DMS153 treated with DMSO at 0.1 percent for 48 hours (cell line): Measurements from ENCODE around the gene ADGRL4.
"Not testable (repeated sequence)": the region's sequence is repeated elsewhere in the genome, so short reads cannot be mapped to it uniquely, and the experiment has no call there.

Source experiments
- DNase-seq: peaks from one replicate; lab custom pipeline; 2025; ENCODE audit not compliant: unreplicated experiment; lab: John Stamatoyannopoulos, UW

Gene ADGRL4

DNA sequence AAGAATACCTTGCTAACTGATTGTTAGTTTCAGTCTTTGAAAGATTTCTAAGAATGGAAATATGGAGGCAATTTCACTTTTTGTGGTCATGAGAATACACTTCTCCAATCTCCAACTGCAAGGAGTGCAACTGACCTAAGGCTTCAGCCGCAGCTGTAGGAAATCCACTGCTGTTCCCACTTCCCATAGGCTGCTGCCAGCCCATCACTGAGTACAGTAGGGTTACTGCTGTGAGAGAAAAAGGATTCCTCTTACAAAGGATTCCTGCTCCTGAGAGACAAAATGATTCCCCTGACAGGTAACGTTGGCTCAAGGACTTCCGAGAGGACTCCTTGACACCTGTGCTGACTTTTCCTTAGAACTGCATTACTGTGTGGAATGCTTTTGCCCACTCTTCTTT is 87.4 kb downstream of the ADGRL4 start:
- DNase-seq: no peak

DNA sequence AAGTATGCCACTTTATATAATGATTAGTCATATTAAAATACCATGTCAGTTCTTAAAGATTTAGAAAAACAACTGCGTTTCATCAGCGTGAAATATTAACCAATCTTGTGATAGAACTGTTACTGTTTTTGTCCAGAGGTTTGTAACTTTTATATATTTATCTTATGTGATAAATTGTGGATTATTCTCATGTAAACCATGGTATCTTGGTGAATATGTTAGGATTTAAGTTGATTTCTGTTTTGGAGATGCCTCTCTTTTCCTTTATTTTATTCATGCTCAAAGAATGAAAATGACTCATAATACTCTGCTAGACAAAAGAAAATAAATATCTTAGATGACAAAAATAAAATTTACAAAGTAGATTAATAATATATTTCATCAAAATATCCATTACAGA is 88.4 kb downstream of the ADGRL4 start:
- DNase-seq: no peak

DNA sequence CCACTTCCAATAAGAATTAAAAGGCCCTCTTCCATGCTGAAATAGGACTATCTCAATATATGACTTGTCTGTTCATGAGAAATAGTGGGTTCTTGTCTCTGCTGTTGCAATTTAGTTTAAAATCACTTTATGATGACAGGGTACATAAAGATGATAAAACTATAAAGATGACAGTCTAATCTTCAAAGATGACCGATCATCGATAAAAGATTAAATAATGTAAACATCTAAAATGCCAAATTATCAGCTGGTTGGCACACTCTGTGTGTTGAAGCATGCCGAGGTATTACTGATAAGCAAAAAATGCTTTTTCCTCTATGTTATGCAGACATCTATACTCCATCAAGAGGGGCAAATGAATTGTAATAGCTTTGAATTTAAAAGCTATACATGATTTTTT is 89.5 kb downstream of the ADGRL4 start:
- DNase-seq: no peak

DNA sequence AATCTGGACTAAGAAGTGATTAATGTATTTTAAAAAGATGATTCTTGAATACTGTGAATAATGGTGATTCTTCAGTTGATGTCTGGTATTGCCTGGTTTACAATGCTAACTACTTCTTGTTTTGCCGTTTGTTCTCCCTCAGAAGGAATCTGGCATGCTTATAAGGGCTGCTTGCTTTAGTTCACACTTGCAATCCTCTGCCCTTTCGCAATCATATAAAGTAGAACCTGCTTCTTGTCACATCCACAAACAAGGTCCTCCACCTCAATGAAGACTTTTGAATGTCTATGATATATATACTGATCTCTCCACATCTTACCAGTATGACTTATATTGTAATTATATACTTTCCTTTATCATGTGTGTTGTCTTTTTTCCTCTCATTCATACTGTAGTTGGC is 92.6 kb downstream of the ADGRL4 start:
- no peak for DNase-seq

DNA sequence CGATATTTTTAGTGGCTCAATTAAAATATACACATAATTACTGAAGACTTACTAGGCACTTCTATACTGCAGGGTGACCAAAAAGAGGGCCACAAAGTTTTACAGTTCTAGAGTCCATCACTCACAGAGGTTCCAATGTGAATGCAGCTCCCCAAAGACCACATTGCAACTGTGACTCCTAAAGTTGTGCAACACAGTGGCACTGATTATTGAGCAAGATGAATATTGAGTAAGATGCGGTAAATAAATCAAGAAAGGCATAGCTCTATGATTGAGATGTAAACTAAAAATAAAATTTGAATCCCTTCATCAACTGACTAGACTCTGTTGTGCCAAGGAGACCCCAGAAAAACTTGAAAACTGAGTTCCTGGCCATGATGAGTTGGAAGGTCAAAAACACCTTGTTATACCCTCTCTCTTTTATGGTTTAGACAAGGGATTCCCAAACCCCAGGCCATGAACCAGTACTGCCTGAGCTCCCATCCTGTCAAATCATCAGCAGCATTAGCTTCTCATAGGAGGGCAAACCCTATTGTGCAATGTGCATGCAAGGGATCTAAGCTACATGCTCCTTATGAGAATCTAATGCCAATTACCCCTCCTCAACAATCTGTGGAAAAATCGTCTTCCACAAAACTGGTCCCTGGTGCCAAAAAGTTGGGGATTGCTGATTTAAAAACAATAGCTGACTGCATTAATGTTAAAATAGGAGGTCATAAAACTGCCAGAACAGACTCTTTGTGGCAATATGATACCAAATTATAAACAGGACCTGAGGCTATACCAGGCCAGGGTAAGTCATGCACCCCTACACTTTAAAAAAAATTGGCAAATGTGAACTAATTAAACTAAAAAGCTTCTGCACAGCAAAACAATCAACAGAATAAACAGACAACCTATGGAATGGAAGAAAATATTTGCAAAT is 94.3 kb downstream of the ADGRL4 start:
- DNase-seq: no peak

DNA sequence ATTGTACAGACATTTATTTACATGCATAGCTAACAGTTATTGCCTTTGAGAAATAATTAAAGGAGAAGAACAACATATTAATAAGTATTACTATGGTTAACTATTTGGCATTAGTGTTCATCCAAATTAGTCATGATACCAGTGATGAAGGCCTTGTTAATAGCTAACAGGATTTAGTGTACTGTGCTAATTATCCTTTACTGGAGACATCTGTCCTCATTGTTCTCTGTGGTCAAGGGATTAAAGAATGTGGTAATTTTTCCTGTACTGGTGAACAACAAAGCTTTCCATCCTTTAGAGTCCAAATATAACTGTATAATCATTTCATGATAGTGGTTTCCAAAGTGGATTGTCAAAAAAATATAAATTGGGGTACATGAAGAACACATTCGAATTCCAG is 103.9 kb downstream of the ADGRL4 start:
- DNase-seq: no peak

DNA sequence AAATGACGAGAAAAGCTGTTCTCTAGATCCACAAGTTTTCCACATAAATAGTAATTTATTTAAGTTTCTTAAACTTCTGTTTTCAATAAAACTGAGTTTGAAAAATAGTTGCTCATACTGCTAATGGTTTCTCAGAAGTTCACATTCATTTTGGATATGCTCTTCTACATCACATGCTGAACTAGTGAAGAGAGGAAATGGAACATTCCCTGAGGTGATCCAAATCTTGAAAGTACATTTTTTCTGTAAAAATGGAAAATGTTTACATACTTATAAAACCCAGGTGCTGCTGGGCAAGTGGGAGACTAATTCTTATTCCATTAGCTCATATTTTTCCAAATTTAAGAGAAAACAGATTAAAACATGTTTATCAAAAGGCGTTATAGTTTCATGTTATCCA is 111.7 kb downstream of the ADGRL4 start:
- no peak for DNase-seq

DNA sequence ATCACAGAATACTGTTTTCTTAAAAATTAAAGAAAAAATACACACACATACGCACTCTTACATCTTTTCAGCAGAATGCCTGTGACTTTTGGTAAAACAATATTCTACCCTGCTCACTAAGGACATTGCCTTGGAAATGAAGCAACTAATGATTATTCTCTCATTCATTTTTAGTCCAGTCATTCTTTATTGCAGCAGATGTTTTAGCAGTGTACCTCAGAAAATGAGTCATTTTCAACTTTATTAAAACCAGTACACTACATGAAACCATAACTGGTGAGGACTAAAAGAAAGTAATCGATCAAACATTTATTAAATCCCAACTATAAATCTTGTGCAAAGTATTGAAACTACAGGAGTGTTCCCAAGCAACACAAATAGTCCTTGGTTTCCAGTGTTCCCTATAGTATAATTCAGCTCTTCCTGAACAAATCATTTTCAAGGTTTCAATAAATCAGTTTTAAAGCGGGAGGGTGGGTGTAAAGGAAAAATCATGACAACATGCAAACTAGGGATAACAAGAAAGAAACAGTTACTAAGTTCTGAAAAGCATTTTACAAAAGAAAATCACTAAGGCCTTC is 114.2 kb downstream of the ADGRL4 start:
- no peak for DNase-seq

DNA sequence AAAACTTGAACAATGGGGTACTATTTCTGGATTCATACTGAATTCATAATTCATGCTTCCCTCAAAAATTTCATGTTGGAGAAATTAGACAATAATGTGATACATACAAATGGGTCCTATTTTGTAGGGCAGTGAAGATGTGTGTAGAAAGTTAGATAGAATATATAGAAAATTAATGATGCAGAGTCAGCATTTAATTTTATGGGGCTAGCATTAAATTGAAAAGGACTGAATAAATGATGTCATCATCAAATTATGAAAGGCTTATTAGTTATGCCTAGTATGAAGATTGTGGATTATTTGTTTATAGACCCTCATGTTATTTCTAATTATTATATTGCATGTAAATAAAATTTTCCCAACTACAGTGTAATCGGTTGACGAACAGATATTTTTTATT is 119.1 kb downstream of the ADGRL4 start:
- DNase-seq: no peak

DNA sequence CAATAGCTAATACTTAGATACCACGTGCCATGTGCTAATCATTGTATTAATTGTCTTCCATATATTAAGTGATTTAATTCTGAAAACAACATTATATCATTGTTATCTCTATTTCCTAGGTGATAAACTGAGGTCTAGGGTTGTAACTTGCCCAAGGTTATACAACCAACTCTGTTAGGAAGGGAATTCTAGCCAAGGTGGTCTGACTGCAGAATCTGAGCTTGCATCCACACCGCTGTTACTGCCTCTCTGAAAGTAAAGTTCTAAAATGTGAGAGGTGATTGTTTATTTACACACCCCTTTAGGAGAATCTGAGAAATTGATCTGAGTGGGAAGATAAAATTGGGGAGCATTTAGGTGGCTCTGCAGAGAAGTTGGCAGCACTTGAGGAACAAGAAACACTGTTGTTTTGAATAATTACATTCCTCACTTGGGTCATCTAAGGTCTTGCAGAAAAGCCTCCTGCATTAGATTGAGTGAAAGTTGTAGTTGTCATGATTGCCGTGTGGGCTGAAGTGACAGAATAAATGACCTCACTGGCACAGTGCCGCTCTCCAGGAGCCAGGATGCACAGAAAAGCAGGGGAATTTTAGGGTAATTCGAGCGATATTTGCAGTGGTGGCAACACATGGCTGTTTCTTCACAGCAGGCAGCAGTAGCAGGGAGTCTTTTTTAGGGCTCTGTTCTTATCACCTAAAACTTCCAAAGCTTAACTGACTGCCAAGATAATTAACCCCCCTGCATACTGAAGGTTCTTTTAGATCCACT is 121.7 kb downstream of the ADGRL4 start:
- no peak for DNase-seq

DNA sequence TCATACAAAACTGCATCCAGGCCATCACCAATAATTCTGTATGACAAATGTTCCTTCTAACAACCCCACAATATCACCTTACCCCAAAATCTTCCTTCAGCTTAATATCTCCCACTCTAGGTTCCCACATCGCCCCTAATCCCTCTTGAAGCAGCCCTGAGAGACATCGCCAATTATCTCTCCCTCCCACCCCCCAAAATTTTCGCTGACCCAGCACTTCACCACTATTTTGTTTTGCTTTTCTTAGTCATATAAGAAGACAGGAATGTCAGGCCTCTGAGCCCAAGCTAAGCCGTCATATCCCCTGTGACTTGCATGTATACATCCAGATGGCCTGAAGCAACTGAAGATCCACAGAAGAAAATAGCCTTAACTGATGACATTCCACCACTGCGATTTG is 126.3 kb downstream of the ADGRL4 start:
- no peak for DNase-seq

DNA sequence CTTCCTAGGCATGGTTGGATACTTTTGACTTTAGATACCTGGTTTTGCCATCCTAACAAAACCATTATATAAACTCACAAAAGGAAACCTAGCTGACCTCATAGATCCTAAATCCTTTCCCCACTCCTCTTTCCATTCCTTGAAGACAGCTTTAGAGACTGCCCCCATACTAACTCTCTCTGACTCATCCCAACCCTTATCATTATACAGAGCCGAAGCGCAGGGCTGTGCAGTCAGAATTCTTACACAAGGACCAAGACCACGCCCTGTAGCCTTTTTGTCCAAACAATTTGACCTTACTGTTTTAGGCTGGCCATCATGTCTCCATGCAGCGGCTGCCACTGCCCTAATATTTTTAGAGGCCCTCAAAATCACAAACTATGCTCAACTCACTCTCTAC is 130.5 kb downstream of the ADGRL4 start:
- not testable (repeated sequence) for DNase-seq

DNA sequence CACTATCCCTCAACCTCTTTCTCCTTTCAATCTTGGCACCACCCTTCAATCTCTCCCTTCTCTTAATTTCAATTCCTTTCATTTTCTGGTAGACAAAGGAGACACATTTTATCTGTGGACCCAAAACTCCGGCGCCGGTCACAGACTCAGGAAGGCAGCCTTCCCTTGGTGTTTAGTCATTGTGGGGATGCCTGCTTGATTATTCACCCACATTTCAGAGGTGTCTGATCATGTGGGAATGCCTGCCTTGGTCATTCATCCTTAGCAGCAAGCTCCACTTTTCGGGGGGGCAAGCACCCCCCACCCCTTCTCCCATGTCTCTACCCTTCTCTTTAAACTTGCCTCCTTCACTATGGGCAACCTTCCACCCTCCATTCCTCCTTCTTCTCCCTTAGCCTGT is 133.7 kb downstream of the ADGRL4 start:
- not testable (repeated sequence) for DNase-seq

DNA sequence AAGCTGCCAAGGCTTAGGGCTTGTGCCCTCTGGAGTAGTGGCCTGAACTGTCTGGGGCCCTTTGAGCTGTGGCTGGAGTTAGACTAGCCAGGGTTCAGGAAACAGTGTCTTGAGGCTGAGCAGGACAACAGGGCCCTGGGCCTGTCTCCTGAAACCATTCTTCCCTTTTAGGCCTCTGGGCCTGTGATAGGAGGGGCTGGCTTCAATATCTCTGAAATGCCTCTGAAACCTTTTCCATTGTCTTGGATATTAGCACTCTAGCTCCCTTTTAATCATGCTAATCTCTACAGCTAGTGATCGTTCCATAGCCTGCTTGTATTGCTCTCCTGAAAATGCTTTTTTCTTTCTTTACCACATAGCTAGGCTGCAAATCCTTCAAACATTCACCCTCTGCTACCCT is 135.3 kb downstream of the ADGRL4 start:
- DNase-seq: no peak

DNA sequence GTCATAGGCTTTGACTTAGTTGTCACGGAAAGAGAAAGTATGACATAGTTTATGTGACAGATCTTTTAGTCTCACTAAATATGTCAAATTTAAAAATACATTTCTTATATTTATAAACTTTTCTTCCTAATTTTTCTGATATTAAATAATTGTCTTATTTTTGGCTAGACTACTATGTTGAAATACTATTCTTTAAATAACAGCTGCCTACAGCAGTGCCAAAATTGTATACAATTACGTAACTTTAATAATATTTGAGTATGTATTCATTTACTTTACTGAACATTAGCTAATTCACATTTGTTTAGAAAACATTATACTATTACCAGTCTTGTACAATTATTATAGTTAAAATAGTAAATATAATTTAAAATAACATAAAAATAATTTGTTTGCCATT is 137.4 kb downstream of the ADGRL4 start:
- no peak for DNase-seq

DNA sequence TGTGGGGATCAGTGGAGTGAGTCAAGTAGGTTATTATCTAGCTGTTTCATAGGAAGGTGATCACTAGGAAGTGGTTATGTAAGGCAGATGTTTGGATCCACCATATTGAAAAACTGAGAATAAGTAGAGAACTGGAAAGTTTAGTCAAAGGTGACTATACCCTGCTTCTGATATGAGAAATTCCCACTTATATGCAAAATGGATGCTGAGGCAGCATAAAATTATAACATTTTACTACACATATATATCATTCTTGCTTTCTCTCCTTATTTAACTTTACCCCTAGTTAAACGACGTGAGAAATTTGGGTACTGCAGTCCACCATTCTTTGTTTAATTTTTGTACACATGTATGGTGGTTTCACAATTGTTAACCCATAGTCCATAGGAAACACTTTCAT is 142.4 kb downstream of the ADGRL4 start:
- DNase-seq: no peak

DNA sequence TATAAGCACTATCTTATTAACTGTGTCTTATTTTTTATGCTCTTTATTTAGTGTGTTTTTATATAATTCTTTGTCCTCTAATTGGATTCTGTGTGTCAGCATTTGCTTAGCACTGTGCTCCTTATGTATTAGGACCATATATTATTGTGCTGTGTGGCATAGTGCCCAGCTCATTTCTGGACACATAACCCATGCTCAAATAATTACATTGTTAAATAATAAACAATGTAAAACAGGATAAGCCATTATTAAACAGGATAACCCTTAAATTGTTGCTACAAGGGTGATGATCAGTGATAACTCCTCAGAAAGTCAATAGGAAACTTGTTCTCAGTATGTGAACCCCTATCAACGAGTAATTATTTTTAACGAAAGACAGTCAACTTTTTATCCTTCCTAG is 150.4 kb downstream of the ADGRL4 start:
- no peak for DNase-seq

DNA sequence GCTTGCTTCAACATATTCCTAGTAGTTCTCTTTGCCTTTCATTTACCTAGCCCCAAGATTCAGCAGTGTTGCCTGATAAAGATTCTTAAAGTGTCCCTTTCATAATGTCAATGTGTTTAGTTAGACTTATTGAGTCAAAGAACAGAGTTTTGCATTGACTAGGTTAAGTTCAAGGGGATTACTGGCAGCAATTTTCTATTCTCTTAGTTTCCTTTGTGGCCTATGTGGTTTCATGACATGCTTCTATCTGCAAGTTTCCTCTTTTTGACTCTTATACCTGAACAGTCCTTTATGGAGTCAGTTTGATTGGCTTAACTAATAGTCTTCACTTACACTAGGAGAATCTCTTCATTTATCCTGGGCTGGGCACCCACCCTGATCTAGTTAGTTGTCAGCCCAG is 151.3 kb downstream of the ADGRL4 start:
- DNase-seq: no peak

DNA sequence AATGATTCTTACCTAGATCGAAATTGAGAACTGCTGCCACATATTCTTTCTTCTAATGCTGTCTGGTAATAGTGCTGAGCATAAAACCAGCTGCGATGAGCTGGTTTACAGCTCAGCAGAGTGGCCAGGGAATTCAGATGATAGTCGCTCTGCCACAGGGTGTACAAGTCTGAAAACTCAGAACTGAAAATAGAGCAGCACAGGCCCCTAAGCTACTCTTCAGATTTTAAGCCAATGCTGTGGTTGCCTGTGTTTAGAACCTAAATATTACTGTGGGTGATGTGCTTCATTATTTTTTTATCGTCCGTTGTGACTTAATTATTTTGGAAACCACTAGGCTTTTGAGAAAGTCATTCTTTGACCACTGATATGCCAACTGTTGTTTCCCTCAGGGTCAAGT is 152.0 kb downstream of the ADGRL4 start:
- no peak for DNase-seq

DNA sequence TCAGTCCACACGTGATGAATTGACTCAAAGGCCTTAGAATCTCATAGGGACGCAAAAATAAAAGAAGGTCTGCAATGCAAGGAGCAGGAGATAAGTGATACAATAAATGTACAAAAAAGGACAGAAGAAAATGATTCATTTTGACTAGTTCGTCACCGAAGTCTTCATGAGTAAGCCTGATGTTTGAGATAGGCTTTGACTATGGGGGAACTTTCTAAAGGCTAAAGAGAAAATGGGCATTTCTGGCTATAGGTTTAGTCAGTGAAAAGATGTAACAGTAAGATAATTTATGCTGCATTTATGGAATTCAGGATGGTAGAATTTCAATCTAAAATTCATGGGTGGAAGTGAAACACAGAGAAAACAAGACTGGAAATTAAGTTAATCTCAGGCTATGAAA is 163.0 kb downstream of the ADGRL4 start:
- DNase-seq: no peak

DNA sequence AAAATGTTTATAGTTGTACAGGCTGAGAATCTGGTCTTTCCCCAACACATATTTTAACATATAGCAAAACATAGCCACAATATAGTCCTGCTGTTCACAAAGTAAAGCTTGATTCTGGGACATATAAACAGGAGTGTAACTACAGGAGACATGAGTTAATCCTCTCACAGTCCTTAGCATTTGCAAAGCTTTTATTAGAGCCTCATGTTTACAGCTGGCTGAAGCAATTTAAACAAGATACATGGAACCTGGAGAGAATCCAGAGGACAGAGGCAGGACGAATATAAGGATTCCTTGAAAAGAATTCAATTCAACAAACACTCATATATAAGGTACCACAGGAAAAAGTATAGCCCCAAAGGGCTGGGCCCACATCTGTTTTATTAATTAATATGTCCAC is 163.4 kb downstream of the ADGRL4 start:
- DNase-seq: no peak
